Measurements from ENCODE around the gene GKN1. TPM values are rescaled to one million over a fixed set of nuclear protein-coding genes. Genes with fewer than 3 reads are reported as not detected.

Gene GKN1
- total RNA-seq, 1 experiment from 2014 or later = not detected

- no peak for DNase-seq (ENCODE audit: unreplicated experiment)
- H3K9me3 Mint-ChIP-seq (ENCODE audit: unreplicated experiment) = no peaks in the 10 kb centered on the region
- BruUV-seq (replicated peaks) = no TSS peak
- no peak for TF ChIP-seq CTCF (IDR thresholded peaks at IDR 0.05; ENCODE audit: unreplicated experiment)
- no peaks in the 10 kb centered on the region for H3K4me1 Mint-ChIP-seq (ENCODE audit: insufficient read depth, unreplicated experiment)
- H3K4me3 Mint-ChIP-seq (ENCODE audit: unreplicated experiment) = no peak overlapping the region
- H3K27ac Mint-ChIP-seq (ENCODE audit: low read depth, unreplicated experiment) = no peak overlapping the region
- no peaks in the 10 kb centered on the region for H3K36me3 Mint-ChIP-seq (ENCODE audit: insufficient read depth, unreplicated experiment)
- intact Hi-C loops (cut with micrococcal nuclease) = no loop called here
- ChIA-PET POLR2A (interaction anchor here (0.7 kb wide), 1 partner anchor 10 kb away, joined by 3 read pairs; no protein-coding TSS in a partner anchor), CTCF (interaction anchor here (0.6 to 1.0 kb wide), 4 partner anchors 16 to 610 kb away, joined by 3 to 6 read pairs (median 3); no protein-coding TSS in a partner anchor)
- H3K27me3 Mint-ChIP-seq (ENCODE audit: insufficient read depth, unreplicated experiment) = no peaks in the 10 kb centered on the region
These were observed 15.4 kb upstream of the GKN1 start for GRCh38 chr2:68959001-68959400.

- Mint-ChIP-seq H3K36me3 (ENCODE audit: insufficient read depth, unreplicated experiment) (no peaks in the 10 kb centered on the region), H3K27ac (ENCODE audit: low read depth, unreplicated experiment) (no peak overlapping the region), H3K4me1 (ENCODE audit: insufficient read depth, unreplicated experiment) (no peaks in the 10 kb centered on the region), H3K27me3 (ENCODE audit: insufficient read depth, unreplicated experiment) (no peaks in the 10 kb centered on the region), H3K4me3 (ENCODE audit: unreplicated experiment) (no peak overlapping the region), H3K9me3 (ENCODE audit: unreplicated experiment) (no peaks in the 10 kb centered on the region)
- ChIA-PET CTCF (interaction anchor here (0.6 to 0.8 kb wide), 2 partner anchors 95 to 497 kb away, joined by 3 to 6 read pairs; no protein-coding TSS in a partner anchor), POLR2A (interaction anchor here (0.6 kb wide), 1 partner anchor 725 kb away, joined by 3 read pairs; no protein-coding TSS in a partner anchor)
- BruUV-seq (replicated peaks) = no TSS peak
- intact Hi-C loops (cut with micrococcal nuclease) = no loop called here
- no peak for DNase-seq (ENCODE audit: unreplicated experiment)
- no peak for TF ChIP-seq CTCF (IDR thresholded peaks at IDR 0.05; ENCODE audit: unreplicated experiment)
These were observed 13.1 kb upstream of the GKN1 start for GRCh38 chr2:68961380-68961779.

- Mint-ChIP-seq H3K27me3 (ENCODE audit: insufficient read depth, unreplicated experiment) (peaks cover 12% of the 10 kb centered on the region), H3K9me3 (ENCODE audit: unreplicated experiment) (no peaks in the 10 kb centered on the region), H3K4me1 (ENCODE audit: insufficient read depth, unreplicated experiment) (no peaks in the 10 kb centered on the region), H3K27ac (ENCODE audit: low read depth, unreplicated experiment) (no peak overlapping the region), H3K4me3 (ENCODE audit: unreplicated experiment) (no peak overlapping the region), H3K36me3 (ENCODE audit: insufficient read depth, unreplicated experiment) (no peaks in the 10 kb centered on the region)
- CTCF ChIA-PET = no interaction called here
- TF ChIP-seq CTCF (IDR thresholded peaks at IDR 0.05; ENCODE audit: unreplicated experiment) = no peak
- no peak for DNase-seq (ENCODE audit: unreplicated experiment)
- BruUV-seq (replicated peaks) = no TSS peak
- intact Hi-C loops (cut with micrococcal nuclease) = no loop called here
- POLR2A ChIA-PET = interaction anchor here (0.6 kb wide), 1 partner anchor 632 kb away, joined by 3 read pairs; no protein-coding TSS in a partner anchor
These were observed 10.2 kb upstream of the GKN1 start for GRCh38 chr2:68964282-68964681.

GRCh38 chr2:68968221-68968620 is 6.2 kb upstream of the GKN1 start:
- Mint-ChIP-seq H3K9me3 (ENCODE audit: unreplicated experiment) (no peaks in the 10 kb centered on the region), H3K4me3 (ENCODE audit: unreplicated experiment) (no peak overlapping the region), H3K27me3 (ENCODE audit: insufficient read depth, unreplicated experiment) (peaks cover 12% of the 10 kb centered on the region), H3K27ac (ENCODE audit: low read depth, unreplicated experiment) (no peak overlapping the region), H3K4me1 (ENCODE audit: insufficient read depth, unreplicated experiment) (peaks cover 17% of the 10 kb centered on the region), H3K36me3 (ENCODE audit: insufficient read depth, unreplicated experiment) (no peaks in the 10 kb centered on the region)
- TF ChIP-seq CTCF (IDR thresholded peaks at IDR 0.05; ENCODE audit: unreplicated experiment) = no peak
- no TSS peak for BruUV-seq (replicated peaks)
- intact Hi-C loops (cut with micrococcal nuclease) = no loop called here
- CTCF ChIA-PET = interaction anchor here (0.6 kb wide), 1 partner anchor 225 kb away, joined by 3 read pairs; no protein-coding TSS in a partner anchor
- POLR2A ChIA-PET = no interaction called here
- no peak for DNase-seq (ENCODE audit: unreplicated experiment)

Data from MCF 10A (cell line).